ENCODE data around the gene EQTN.
"Not testable (repeated sequence)": the region's sequence is repeated elsewhere in the genome, so short reads cannot be mapped to it uniquely, and the experiment has no call there.

The EQTN gene

DNA sequence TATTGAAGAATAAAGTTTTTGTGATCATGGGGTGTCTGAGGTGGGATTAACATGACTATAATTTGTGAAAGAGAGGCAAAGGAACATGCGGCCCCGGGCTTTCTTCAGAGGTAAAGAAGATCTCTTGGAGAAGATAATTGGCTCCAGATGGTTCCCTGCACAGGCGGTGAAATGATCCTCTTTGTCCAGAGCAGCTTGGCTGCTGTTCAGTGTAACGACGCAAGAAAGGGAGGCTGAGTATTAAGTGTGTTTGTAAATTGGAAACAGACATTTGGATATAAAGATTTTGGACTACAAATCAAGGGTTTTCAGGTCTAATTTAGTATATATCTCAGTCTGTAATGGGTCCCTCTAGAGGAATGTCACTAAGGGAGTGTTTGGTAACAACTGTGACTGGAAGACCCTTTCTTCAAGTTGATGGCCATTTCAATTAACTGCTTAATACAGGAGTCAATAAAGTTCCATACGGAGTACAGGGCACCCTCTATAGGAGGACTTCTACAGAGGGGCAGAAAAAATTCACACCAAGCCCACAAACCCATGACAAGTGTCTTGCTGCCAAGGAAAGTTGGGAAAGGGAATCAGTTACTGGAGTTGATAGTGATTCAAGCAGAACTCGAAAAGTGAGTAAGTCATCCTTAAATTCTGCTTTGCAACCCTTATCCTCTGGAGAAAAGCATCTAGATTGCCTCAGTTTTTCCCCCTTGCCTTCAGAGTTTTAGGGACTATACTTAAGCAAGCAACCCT, 4.1 kb downstream of the EQTN start:
- no peak for DNase-seq

DNA sequence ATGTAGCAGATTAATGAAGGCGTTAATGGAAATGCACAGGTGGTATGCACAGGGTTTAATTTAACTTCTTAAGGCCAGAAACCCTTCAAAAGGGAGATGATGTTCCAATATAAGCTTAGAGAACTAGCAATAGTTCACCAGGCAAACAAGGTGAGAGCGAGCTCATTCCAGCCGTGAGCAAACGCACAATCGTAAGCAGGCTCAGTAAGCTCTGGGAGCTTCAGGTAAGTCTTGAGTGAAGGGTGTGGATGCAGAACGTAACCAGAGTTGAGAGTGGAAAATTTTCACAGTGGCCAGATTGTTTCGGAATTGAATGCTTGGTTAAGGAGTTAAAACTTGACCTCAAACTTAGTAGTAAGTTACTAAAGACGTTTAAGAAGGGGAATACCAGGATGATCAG, 5.7 kb downstream of the EQTN start:
- no peak for DNase-seq

DNA sequence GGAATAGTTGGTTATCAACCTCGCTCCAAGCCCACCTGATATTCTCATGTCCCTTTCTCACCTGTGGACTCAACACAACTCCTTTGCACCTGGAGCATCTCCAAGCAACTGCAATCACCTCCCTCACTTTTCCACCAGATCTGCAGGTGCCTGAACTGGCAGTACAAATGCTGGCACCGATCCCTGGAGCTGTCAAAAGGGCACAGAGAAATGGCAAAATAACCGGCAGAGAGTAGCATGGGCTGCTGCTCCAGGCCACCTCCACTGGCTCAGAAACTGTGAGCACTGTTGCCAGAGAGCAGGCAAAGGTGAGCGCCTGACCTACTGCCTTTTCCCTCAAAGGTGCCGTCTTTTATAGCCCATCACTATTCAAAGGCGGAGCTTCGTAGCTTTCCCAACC, 14.7 kb downstream of the EQTN start:
- DNase-seq: no peak

DNA sequence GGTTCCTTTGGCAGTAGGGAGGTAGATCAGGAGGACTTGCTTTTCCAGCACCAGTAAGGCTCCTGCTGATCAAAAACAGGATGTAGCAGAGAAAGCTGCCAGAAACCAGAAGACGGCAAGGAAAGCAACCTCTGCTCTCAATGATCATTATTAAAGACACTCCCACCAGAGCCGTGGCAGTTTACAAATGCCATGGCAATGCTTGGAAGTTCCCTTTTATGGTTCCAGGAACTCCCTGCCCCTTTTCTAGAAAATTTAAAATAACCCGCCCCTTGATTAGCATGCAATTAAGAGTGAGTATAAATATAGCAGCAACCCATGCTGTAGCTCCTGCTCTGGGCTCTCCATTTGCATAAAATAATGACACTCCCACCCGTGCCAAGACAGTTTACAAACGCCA, 16.1 kb downstream of the EQTN start:
- no peak for DNase-seq

DNA sequence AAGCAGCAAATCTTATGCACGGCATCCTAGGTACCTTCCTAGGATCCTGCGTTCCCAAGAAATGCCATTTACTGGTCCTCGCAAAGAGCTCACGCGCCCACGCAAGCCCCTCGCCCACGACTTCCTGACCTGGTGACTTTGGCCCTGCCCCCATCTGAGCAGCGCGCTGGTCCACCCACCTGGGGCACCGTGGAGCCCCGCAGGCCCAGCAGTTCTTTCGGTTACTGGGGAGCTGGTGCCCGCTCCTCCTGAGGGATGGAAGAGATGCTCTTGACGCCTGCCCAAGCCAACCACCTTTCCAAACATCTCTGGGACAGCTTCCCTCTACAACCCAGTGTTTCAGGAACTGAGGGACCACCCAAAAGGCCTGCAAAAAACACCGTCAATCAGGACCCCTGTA, 16.7 kb downstream of the EQTN start:
- DNase-seq: no peak

DNA sequence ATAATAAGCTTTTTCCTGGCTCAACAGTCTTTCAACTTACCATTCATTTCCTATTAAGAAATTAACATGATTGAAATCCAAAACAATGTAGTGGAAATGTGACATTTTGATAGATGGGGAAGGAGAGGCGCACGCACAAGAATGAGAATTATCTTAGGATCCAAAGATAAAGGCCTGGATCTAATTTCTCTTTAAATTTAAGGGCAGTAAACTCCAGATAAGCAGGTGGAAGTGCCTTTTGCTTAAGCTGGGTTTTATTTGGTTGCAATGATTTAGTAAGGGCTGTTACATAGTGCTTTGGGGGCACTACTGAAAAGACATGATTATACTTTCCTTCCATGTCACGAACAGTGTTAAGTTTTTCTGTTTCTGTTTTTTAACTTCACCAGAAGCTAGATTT, 17.3 kb downstream of the EQTN start:
- DNase-seq: no peak

DNA sequence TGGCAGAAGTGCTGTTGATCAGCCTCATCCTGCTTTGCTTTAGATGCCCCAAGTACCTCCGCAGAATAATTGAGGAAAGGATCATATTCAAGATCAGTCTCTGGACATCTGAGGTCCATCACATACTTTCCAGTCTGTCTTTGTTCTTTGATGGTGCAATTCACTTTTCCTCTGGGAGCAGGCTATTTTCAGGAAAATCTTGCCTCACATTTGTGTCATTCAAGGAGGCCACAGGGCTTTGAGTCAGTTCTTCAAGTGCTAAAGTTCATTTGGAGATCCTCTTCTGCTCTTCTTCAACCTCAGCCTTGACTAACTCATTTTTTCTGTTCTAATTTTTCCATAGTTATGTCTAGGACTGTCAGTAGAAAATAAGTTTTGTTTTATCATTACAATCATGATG, 18.6 kb downstream of the EQTN start:
- no peak for DNase-seq

DNA sequence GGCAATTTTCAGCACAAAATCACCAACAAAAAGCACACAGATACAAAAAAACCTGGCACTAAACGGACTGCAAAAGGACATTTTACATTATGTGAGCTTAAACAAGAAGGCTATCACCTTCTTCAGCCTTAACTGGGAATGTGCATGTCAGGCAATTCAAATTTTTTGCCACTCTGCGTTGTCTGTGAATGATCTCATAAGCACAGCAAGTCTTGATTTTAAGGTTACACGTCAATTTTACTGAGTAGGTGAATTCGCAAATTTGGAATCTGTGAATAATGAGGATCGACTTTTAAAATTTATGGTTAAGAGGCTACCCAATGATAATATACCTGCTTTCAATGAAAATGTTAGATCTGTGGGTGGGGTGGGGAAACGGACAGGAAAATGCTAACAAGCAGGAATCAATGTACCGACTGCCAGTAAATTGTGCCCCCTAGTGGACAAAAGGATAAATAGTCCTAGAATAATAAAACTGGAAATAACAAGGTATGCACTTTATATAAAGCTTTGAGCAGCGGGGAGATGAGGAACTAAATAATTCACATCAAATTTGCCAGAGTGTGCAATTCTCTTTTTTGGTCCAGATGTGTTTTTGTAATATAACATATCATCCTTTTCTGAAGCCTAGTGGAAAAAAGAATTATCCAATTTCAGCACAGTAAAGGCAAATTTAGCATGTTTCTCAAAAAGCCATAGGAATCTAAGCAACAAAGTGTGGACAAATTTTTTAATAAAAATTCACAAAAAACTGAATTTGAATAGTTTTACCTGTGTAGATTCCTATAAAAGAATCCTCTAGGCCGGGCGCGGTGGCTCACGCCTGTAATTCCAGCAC, 20.5 kb downstream of the EQTN start:
- no peak for DNase-seq

DNA sequence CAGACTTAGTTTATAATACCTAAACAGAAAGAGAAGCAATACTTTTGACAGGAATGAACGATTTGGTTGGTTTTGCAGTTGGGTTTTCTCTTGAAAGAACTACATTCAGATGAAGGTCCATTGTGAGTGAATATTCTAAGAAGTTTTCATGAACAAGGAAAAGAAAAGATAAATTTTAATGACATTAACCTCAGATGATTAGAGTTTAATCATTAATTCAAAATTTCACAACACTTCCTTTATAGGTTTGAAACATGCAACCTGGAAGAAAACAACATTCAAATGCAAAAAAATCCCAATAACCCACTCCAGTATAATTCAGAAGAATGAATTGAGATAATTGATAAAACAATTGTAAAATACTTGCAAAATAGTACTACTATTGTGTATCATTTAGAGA, 23.8 kb downstream of the EQTN start:
- no peak for DNase-seq

DNA sequence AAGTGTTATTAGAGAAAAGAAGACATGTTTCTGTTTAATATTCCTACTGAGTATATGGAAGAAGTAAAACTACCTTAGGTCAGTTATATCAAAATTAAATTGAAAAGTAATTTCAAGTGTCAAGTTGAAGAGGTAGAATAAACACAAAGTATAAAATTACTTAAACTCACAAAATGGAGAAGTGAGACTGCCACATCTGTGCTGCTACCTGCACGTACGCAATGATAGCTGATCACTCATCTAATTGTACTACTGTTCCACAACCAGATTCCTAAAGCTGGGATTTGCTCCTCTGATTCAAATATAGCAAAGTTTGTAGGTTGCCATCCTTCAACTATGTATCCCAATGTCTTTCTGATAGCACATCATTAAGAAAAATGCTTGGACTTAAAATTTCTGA, 24.8 kb downstream of the EQTN start:
- DNase-seq: no peak

DNA sequence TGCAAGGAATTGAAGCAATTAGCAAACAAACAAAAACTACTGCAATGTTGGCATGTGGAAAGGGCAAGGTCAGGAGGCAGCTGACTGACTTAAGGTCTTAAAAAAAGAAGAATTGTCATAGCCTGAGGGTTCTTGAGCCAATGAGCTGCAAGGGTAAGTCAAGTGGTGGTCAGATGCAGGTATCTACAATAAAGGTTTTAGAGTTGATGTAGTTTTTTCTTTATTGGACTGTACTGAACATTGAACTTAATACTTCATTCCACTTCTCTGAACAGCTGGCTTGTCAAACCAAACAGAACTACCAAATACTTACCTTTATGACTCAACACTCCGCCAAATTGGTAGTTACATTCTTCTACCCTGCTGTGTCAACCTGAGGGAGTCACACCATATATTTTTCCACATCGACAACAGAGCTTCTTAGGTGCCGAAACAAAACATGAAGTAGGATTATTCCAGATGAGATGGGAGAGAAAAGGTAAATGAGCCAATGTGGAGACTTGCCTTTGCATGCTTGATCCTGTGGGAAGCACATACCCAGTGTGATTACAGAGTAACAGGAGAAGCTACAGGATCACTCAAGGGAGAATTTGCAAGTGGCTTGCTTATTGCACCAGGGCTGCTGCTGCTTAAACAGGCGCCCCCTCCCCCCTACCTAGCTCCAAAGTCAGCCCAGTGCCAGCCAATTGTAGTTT, 35.3 kb downstream of the EQTN start:
- no peak for DNase-seq

DNA sequence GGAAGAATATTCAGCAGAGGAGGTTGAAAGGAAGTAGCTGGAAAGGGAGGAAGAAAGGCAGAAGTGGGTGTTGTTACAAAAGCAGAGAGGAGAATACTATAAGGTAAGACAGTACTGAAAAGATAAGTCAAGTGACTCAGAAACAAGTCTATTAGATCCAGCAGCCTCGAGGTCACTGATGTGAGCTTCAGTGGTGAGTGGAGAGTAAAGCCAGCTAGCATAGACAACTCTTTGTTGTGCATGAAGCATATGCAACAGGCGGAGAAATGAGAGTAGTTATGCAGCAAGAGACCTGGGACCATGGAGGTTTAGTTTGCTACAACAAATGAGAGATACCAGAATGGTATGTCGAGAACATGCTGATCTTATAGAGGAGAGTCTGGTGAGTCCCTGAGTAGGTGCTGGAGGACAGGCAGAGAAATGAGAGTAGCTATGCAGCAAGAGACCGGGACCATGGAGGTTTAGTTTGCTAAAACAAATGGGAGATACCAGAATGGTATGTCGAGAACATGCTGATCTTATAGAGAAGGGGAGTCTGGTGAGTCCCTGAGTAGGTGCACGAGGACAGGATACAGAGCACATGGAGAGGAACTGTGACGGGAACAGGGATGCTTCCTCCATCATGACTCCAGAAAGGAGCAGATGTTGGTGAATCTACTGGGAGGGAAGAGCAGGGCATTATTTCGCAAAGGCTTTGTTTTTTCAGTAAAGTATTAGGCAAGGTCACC, 36.0 kb downstream of the EQTN start:
- DNase-seq: no peak

DNA sequence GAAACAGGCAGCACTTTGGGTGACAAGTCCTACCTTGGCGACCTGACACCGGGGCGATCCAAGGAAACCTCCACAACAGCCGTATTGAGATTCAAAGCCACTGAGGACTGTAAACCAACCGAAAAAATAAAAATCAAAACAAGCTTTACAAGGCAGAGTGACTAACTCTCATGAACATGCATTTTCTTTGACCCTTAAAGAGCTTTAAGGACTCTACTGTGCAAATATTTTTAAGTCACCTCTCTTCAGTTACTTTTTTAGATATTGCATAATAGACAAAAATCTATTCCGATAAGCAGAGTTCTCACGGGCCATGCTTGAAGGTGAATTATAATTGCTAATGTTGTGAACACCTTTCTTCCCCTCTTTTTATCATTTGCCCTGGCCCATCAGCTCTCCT, 38.3 kb downstream of the EQTN start:
- no peak for DNase-seq

DNA sequence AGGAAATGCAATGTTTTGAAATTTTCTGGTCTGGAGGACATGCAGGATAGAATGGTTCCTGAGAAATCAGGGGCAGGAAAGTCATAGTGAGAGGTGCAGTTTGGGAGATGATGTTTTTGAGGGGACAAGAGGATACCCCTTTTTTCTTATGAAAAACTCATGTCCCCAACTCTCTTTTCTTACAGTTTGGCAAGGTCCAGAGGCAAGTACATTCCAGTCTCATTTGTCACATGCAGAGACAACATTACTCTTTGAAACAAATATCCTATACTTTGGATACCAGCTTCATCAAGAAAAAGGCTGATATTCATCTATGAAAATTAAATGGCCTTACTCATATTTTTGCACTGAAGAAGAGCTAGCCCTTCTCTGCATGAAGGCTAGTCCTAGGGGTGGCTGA, 48.2 kb downstream of the EQTN start:
- DNase-seq: no peak

DNA sequence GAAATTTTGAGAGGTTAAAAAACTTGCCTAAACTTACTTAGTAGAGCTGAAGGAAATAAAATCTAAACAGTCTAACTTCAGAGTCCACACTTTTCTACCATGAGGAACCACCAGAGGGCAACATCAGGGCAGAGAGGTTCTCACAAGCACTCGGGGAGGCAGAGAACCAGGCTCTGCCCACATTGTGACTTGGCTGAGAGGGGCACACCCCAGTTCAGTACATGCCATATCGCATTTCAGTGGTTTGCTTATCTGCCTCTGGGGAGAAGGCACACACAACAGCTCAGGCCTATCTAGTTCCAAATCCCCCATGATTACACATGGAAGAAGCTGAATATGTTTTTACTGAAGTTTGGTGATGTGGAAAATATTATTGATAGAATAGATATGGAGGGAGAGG, 49.2 kb downstream of the EQTN start:
- DNase-seq: peak in 1 of 2 donors; percentile 5

DNA sequence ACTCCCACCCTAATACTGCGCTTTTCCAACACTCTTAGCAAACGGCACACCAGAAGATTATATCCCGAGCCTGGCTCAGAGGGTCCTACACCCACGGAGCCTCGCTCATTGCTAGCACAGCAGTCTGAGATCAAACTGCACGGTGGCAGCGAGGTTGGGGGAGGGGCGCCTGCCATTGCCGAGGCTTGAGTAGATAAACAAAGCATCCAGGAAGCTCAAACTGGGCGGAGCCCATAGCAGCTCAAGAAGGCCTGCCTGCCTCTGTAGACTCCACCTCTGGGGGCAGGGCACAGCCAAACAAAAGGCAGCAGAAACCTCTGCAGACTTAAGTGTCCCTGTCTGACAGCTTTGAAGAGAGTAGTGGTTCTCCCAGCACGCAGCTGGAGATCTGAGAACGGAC, 57.3 kb downstream of the EQTN start:
- DNase-seq: not testable (repeated sequence)
